Panc1 (cell line): Measurements from ENCODE around the gene VAMP8. TPM values are rescaled to one million over a fixed set of nuclear protein-coding genes. Genes with fewer than 3 reads are reported as not detected.

Experiments
- ATAC-seq: fragments of 200-7000 bp; cut with Tn5 transposase; 2 replicates; pipeline ENCODE4 v1.9.1; 2020; ENCODE audit warnings: mild to moderate bottlenecking, moderate library complexity
- BruUV-seq: library from RNA; stranded (reverse); fragments of 400-500 nt; replicated peaks from 2 replicates; lab custom pipeline; 2021; lab: Mats Ljungman, UMichigan
- CTCF ChIA-PET: fragments of 300-600 bp; sonication (Branson Sonifier 250); formaldehyde crosslinking; loops from one replicate; lab custom pipeline; 2022; ENCODE audit warnings: antibody characterized with exemption; lab: Charles Lee
- POLR2A ChIA-PET: fragments of 300-600 bp; sonication (Branson Sonifier 250); formaldehyde crosslinking; loops from one replicate; lab custom pipeline; 2022; ENCODE audit warnings: antibody characterized with exemption; lab: Charles Lee
- DNase-seq: peaks from one replicate; pipeline ENCODE4 v3.0.0-alpha.2; 2010; ENCODE audit warnings: low read depth, low spot score
- H3K27ac ChIP-seq: 2 replicates; pipeline ENCODE4 v1.5.1; 2011; ENCODE audit warnings: mild to moderate bottlenecking, low read length, inconsistent platforms
- H3K27me3 ChIP-seq: fragments of 200-500 bp; sonication (Bioruptor generic); 2 replicates; pipeline ENCODE4 v1.6.0; 2014; ENCODE audit warnings: low read length, inconsistent platforms; ENCODE audit not compliant: control insufficient read depth, insufficient read depth
- H3K36me3 ChIP-seq: fragments of 200-500 bp; sonication (Bioruptor generic); 2 replicates; pipeline ENCODE4 v1.5.1; 2014; ENCODE audit warnings: inconsistent platforms, mild to moderate bottlenecking, low read length, moderate library complexity; ENCODE audit not compliant: control insufficient read depth, insufficient read depth
- H3K4me1 ChIP-seq: 2 replicates; pipeline ENCODE4 v1.5.1; 2011; ENCODE audit warnings: inconsistent platforms, mild to moderate bottlenecking, low read length, moderate library complexity; ENCODE audit not compliant: control insufficient read depth, insufficient read depth
- H3K4me3 ChIP-seq, 2 experiments: 2 replicates each; pipeline ENCODE4 v1.5.1; 2011 to 2012; ENCODE audit warnings: low read depth in 2 of 2, low read length in 2 of 2, mild to moderate bottlenecking in 2 of 2, inconsistent platforms in 1 of 2, moderate library complexity in 1 of 2
- H3K9me3 ChIP-seq: fragments of 200-500 bp; sonication (Bioruptor generic); 2 replicates; pipeline ENCODE4 v1.5.1; 2014; ENCODE audit warnings: low read depth, mild to moderate bottlenecking, inconsistent platforms, low read length, moderate library complexity; ENCODE audit not compliant: control insufficient read depth, insufficient read depth
- POLR2AphosphoS5 ChIP-seq: IDR thresholded peaks from 2 replicates; pipeline ENCODE4 v1.6.1; 2012; ENCODE audit warnings: mild to moderate bottlenecking, low read depth, low read length, moderate library complexity
- SIN3A ChIP-seq: IDR thresholded peaks from 2 replicates; pipeline ENCODE4 v1.6.1; 2012; ENCODE audit warnings: low read depth, mild to moderate bottlenecking, low read length, moderate library complexity, borderline replicate concordance; ENCODE audit not compliant: insufficient read depth
- TCF7L2 ChIP-seq: IDR thresholded peaks from 2 replicates; pipeline ENCODE4 v1.6.1; 2011; ENCODE audit warnings: mild to moderate bottlenecking, low read depth, low read length, inconsistent platforms
- in situ Hi-C: cut with HindIII; loops from 2 replicates; pipeline ENCODE4 v1.10.0; 2016; ENCODE audit warnings: low sequenced_read_pairs, low pct_unique_long_range_greater_than_20kb
- intact Hi-C: fragments of 100-400 bp; cut with micrococcal nuclease; formaldehyde crosslinking; loops from one replicate; pipeline ENCODE4 v1.10.0; 2022; ENCODE audit not compliant: unreplicated experiment
- total RNA-seq: library from RNA; stranded (reverse); gene quantifications from one replicate; pipeline ENCODE4 v1.2.1, GENCODE V29; 2021; ENCODE audit not compliant: unreplicated experiment
- TF ChIP-seq, protein P1 (sequence below): fragments of 450-650 bp; IDR thresholded peaks from 2 replicates; pipeline ENCODE4 v1.5.1; 2017; ENCODE audit warnings: mild to moderate bottlenecking
- TF ChIP-seq, protein P2 (sequence below), 2 experiments: IDR thresholded peaks; 2 replicates each; pipeline ENCODE4 v1.6.1; 2011 to 2012; ENCODE audit warnings: low read depth in 2 of 2, control low read depth in 1 of 2, low read length in 1 of 2, mild to moderate bottlenecking in 1 of 2, moderate library complexity in 1 of 2; ENCODE audit not compliant: insufficient read depth in 1 of 2

Gene VAMP8
- total RNA-seq, 1 experiment from 2014 or later = 93.2 TPM

DNA sequence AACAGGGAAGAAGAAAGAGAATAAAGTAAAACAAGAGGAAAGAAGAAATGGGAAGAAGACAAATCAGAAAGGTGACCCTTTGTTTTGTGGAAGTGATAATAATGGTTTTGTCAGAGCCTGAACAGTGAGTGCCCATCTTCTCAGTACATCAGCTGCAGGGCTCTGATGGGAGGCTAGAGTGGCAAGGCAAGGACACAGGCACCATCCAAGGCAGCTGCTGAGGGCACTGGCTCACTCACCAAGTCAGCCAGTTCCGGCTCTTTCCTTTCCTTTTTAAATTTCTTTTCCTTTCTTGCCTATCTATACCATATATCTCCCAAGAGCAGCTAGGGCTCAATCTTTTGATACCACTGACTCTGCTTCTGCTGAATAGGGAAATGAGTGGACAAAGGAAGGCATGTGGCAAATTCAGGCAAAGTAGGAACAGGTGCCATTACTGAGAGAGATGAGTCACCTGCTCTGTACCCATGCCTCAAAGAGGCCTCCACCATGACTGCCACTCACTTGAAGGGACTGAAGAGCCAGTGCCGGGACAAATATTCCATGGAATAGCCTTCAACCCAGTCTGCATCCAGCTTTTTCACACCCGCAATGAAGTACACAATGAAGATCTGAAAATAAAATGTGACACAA lies 22.3 kb upstream of the VAMP8 start:
- intact Hi-C loops (no loop called here), in situ Hi-C loops (no loop called here)
- TF ChIP-seq TCF7L2 (no peak), POLR2AphosphoS5 (no peak), SIN3A (no peak)
- TF ChIP-seq, protein P1, sequence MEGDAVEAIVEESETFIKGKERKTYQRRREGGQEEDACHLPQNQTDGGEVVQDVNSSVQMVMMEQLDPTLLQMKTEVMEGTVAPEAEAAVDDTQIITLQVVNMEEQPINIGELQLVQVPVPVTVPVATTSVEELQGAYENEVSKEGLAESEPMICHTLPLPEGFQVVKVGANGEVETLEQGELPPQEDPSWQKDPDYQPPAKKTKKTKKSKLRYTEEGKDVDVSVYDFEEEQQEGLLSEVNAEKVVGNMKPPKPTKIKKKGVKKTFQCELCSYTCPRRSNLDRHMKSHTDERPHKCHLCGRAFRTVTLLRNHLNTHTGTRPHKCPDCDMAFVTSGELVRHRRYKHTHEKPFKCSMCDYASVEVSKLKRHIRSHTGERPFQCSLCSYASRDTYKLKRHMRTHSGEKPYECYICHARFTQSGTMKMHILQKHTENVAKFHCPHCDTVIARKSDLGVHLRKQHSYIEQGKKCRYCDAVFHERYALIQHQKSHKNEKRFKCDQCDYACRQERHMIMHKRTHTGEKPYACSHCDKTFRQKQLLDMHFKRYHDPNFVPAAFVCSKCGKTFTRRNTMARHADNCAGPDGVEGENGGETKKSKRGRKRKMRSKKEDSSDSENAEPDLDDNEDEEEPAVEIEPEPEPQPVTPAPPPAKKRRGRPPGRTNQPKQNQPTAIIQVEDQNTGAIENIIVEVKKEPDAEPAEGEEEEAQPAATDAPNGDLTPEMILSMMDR = no peak
- TF ChIP-seq, protein P2, sequence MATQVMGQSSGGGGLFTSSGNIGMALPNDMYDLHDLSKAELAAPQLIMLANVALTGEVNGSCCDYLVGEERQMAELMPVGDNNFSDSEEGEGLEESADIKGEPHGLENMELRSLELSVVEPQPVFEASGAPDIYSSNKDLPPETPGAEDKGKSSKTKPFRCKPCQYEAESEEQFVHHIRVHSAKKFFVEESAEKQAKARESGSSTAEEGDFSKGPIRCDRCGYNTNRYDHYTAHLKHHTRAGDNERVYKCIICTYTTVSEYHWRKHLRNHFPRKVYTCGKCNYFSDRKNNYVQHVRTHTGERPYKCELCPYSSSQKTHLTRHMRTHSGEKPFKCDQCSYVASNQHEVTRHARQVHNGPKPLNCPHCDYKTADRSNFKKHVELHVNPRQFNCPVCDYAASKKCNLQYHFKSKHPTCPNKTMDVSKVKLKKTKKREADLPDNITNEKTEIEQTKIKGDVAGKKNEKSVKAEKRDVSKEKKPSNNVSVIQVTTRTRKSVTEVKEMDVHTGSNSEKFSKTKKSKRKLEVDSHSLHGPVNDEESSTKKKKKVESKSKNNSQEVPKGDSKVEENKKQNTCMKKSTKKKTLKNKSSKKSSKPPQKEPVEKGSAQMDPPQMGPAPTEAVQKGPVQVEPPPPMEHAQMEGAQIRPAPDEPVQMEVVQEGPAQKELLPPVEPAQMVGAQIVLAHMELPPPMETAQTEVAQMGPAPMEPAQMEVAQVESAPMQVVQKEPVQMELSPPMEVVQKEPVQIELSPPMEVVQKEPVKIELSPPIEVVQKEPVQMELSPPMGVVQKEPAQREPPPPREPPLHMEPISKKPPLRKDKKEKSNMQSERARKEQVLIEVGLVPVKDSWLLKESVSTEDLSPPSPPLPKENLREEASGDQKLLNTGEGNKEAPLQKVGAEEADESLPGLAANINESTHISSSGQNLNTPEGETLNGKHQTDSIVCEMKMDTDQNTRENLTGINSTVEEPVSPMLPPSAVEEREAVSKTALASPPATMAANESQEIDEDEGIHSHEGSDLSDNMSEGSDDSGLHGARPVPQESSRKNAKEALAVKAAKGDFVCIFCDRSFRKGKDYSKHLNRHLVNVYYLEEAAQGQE (IDR thresholded peaks at IDR 0.05; ENCODE audit: insufficient read depth in 1 of 2, low read depth in 2 of 2, low read length in 1 of 2) = no peak
- Histone ChIP-seq H3K4me3 (no peak overlapping the region), H3K36me3 (peaks cover 11% of the 10 kb centered on the region), H3K4me1 (peaks cover 25% of the 10 kb centered on the region), H3K9me3 (no peaks in the 10 kb centered on the region), H3K27me3 (no peaks in the 10 kb centered on the region), H3K27ac (no peak overlapping the region)
- ChIA-PET POLR2A (no interaction called here), CTCF (no interaction called here)
- no TSS peak for BruUV-seq
- no peak for ATAC-seq
- DNase-seq = no peak

DNA sequence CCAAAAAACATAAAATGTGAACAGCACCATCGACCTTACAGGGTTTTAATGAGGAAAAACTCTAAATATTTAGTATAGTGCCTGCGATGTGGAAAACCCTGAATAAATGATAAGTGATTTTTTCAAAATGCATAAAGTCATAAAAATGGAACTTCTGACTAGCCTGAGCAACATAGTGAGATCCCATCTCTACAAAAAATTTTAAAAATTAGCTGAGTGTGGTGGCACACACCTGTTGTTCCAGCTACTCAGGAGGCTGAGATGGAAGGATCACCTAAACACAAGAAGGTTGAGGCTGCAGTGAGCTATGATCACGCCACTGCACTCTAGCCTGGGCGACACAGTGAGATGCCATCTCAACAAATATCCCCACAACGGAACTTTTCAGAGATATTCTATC lies 20.3 kb upstream of the VAMP8 start:
- TF ChIP-seq SIN3A = no peak
- no peak for TF ChIP-seq TCF7L2
- TF ChIP-seq, protein P2 (IDR thresholded peaks at IDR 0.05; ENCODE audit: insufficient read depth in 1 of 2, low read depth in 2 of 2, low read length in 1 of 2) = no peak
- TF ChIP-seq, protein P1 = no peak
- no peak for TF ChIP-seq POLR2AphosphoS5
- BruUV-seq = no TSS peak
- ChIA-PET POLR2A (interaction anchor here (0.6 kb wide), 1 partner anchor 106 kb away, joined by 8 read pairs; no protein-coding TSS in a partner anchor), CTCF (no interaction called here)
- H3K4me3 ChIP-seq = no peak overlapping the region
- no peaks in the 10 kb centered on the region for H3K9me3 ChIP-seq
- ATAC-seq (no peak), DNase-seq (no peak)
- H3K36me3 ChIP-seq = peaks cover 8% of the 10 kb centered on the region
- H3K27me3 ChIP-seq = no peaks in the 10 kb centered on the region
- H3K27ac ChIP-seq = no peak overlapping the region
- intact Hi-C loops (no loop called here), in situ Hi-C loops (no loop called here)
- peaks cover 10% of the 10 kb centered on the region for H3K4me1 ChIP-seq
